A172 (cell line): ENCODE measurements around the gene FRMD4A. TPM values are rescaled to one million over a fixed set of nuclear protein-coding genes. Genes with fewer than 3 reads are reported as not detected.
A peak's percentile ranks its signal among the peaks of the same experiment; 100 is the strongest.
"Not testable (repeated sequence)": the region's sequence is repeated elsewhere in the genome, so short reads cannot be mapped to it uniquely, and the experiment has no call there.

ENCODE experiments used
- DNase-seq: peaks from one replicate; pipeline ENCODE4 v3.0.0-alpha.2; 2015; ENCODE audit warnings: low spot score
- total RNA-seq: library from RNA; depleted of rRNA; stranded (reverse); fragments of >200 nt; shearing (Covaris generic); gene quantifications from 2 replicates; pipeline ENCODE4 v1.2.3, GENCODE V29; 2014

FRMD4A gene
- total RNA-seq, 1 experiment from 2014 or later = 24.1 TPM

GRCh38 chr10:14106828-14107227 lies 223.9 kb downstream of the FRMD4A start:
- DNase-seq = no peak

GRCh38 chr10:14102056-14102455 lies 228.7 kb downstream of the FRMD4A start:
- DNase-seq = no peak

- DNase-seq = no peak
Measured at GRCh38 chr10:14099885-14100284, 230.8 kb downstream of the FRMD4A start.

- DNase-seq = peak; percentile 43
Measured at GRCh38 chr10:14093730-14094484, 236.8 kb downstream of the FRMD4A start.

- no peak for DNase-seq
Measured at GRCh38 chr10:14092799-14093198, 237.9 kb downstream of the FRMD4A start.

GRCh38 chr10:14089556-14090292 lies 241.0 kb downstream of the FRMD4A start:
- DNase-seq = no peak

GRCh38 chr10:14087566-14087965 lies 243.2 kb downstream of the FRMD4A start:
- no peak for DNase-seq

GRCh38 chr10:14086596-14086995 lies 244.1 kb downstream of the FRMD4A start:
- no peak for DNase-seq

GRCh38 chr10:14084875-14085274 lies 245.8 kb downstream of the FRMD4A start:
- peak; percentile 65 for DNase-seq

GRCh38 chr10:14080795-14081194 lies 249.9 kb downstream of the FRMD4A start:
- no peak for DNase-seq

- no peak for DNase-seq
Measured at GRCh38 chr10:14077430-14077829, 253.3 kb downstream of the FRMD4A start.

GRCh38 chr10:14074062-14074884 lies 256.5 kb downstream of the FRMD4A start:
- peak; percentile 94 for DNase-seq

GRCh38 chr10:14072541-14072940 lies 258.2 kb downstream of the FRMD4A start:
- DNase-seq = no peak

GRCh38 chr10:14071956-14072355 lies 258.8 kb downstream of the FRMD4A start:
- no peak for DNase-seq

- no peak for DNase-seq
Measured at GRCh38 chr10:14068601-14069250, 262.0 kb downstream of the FRMD4A start.

GRCh38 chr10:14067638-14068037 lies 263.1 kb downstream of the FRMD4A start:
- not testable (repeated sequence) for DNase-seq

- DNase-seq = no peak
Measured at GRCh38 chr10:14066106-14066505, 264.6 kb downstream of the FRMD4A start.

GRCh38 chr10:14063531-14064285 lies 267.0 kb downstream of the FRMD4A start:
- DNase-seq = peak; percentile 33

GRCh38 chr10:14062528-14063260 lies 268.0 kb downstream of the FRMD4A start:
- peak; percentile 42 for DNase-seq
